ENCODE measurements around the gene ALDH3A2.

ALDH3A2 gene

GRCh38 chr17:19713901-19714361 is 65.4 kb downstream of the ALDH3A2 start:
- ChIA-PET CTCF (no interaction called here), POLR2A (interaction anchor here (1.5 kb wide), 1 partner anchor 65 kb away, joined by 4 read pairs; the partner anchor contains the start of gene ALDH3A2)
- Histone ChIP-seq H3K9me3 (ENCODE audit: control insufficient read depth, insufficient read depth, low read depth, low read length) (no peaks in the 10 kb centered on the region), H3K4me1 (ENCODE audit: control insufficient read depth, insufficient read depth, low read length) (no peaks in the 10 kb centered on the region), H3K36me3 (ENCODE audit: control insufficient read depth in 2 of 2, insufficient read depth in 1 of 2, low read length in 2 of 2) (no peaks in the 10 kb centered on the region), H3K27ac (ENCODE audit: extremely low read depth, low read depth, low read length) (no peak overlapping the region), H3K4me3 (ENCODE audit: low read depth, low read length) (no peak overlapping the region)
- TF ChIP-seq HOXA7 (CRISPR knock-in tag; IDR thresholded peaks at IDR 0.05; ENCODE audit: borderline replicate concordance) (no peak), ZNF768 (tag by site-specific recombination; IDR thresholded peaks at IDR 0.05) (no peak)

- Histone ChIP-seq H3K27ac (ENCODE audit: extremely low read depth, low read depth, low read length) (no peak overlapping the region), H3K4me1 (ENCODE audit: control insufficient read depth, insufficient read depth, low read length) (no peaks in the 10 kb centered on the region), H3K9me3 (ENCODE audit: control insufficient read depth, insufficient read depth, low read depth, low read length) (no peaks in the 10 kb centered on the region), H3K4me3 (ENCODE audit: low read depth, low read length) (no peak overlapping the region), H3K36me3 (ENCODE audit: control insufficient read depth in 2 of 2, insufficient read depth in 1 of 2, low read length in 2 of 2) (no peaks in the 10 kb centered on the region)
- ChIA-PET POLR2A (interaction anchor here (0.5 to 1.5 kb wide), 2 partner anchors 15 to 66 kb away, joined by 3 to 4 read pairs; partner anchors contain the start of gene ALDH3A2), CTCF (interaction anchor here (0.6 kb wide), 1 partner anchor 266 kb away, joined by 3 read pairs; no protein-coding TSS in a partner anchor)
- TF ChIP-seq SCRT2 (tag by site-specific recombination; IDR thresholded peaks at IDR 0.05), result peak; percentile 71
- TF ChIP-seq ZNF169 (tag by site-specific recombination; IDR thresholded peaks at IDR 0.05), result no peak
Measured at GRCh38 chr17:19714542-19715411, 66.2 kb downstream of the ALDH3A2 start.

- H3K9me3 ChIP-seq (ENCODE audit: control insufficient read depth, insufficient read depth, low read depth, low read length), result no peaks in the 10 kb centered on the region
- no peak within 1 kb of the TSS for H3K4me3 ChIP-seq (ENCODE audit: low read depth, low read length)
- H3K36me3 ChIP-seq (ENCODE audit: control insufficient read depth in 2 of 2, insufficient read depth in 1 of 2, low read length in 2 of 2), result no peaks in the 10 kb centered on the region
- ChIA-PET POLR2A (no interaction called here), CTCF (interaction anchor here (0.7 to 0.9 kb wide), 2 partner anchors 13 to 354 kb away, joined by 3 read pairs; partner anchors contain the start of gene B9D1)
- no peaks in the 10 kb centered on the region for H3K4me1 ChIP-seq (ENCODE audit: control insufficient read depth, insufficient read depth, low read length)
- H3K27ac ChIP-seq (ENCODE audit: extremely low read depth, low read depth, low read length), result no peak within 1 kb of the TSS
- TF ChIP-seq TCF7L2 (IDR thresholded peaks at IDR 0.05; ENCODE audit: borderline replicate concordance, low read depth, low read length), result no peak
- peak; percentile 90 for TF ChIP-seq ZIC2 (tag by site-specific recombination; IDR thresholded peaks at IDR 0.05)
- TF ChIP-seq ZBTB48 (tag by site-specific recombination; IDR thresholded peaks at IDR 0.05), result 0 out of 2 replicates have a peak, but pooled peaks have one; percentile 32
- TF ChIP-seq ZNF645 (tag by site-specific recombination; IDR thresholded peaks at IDR 0.05), result no peak
- no peak for TF ChIP-seq ZBTB21 (tag by site-specific recombination; IDR thresholded peaks at IDR 0.05)
- TF ChIP-seq ZNF2 (tag by site-specific recombination; IDR thresholded peaks at IDR 0.05), result no peak
- no peak for TF ChIP-seq ZNF768 (tag by site-specific recombination; IDR thresholded peaks at IDR 0.05)
- TF ChIP-seq ZNF350 (tag by site-specific recombination; IDR thresholded peaks at IDR 0.05), result no peak
- TF ChIP-seq ZSCAN4 (tag by site-specific recombination; IDR thresholded peaks at IDR 0.05), result no peak
- no peak for TF ChIP-seq PRDM1 (tag by site-specific recombination; IDR thresholded peaks at IDR 0.05)
- TF ChIP-seq ZSCAN16 (tag by site-specific recombination; IDR thresholded peaks at IDR 0.05), result no peak
- no peak for TF ChIP-seq ZNF580 (tag by site-specific recombination; IDR thresholded peaks at IDR 0.05)
Measured at GRCh38 chr17:19716108-19717030, 67.8 kb downstream of the ALDH3A2 start, which contains the start of gene SLC47A2. Gene SLC47A2, minus strand, starts transcription at chr17:19716584. Its CDS starts 29 bp downstream, at chr17:19716555.
